Lower lobe of right lung (tissue), 2 donors: ENCODE data around the gene ANKRD11. TPM values are rescaled to one million over a fixed set of nuclear protein-coding genes. Genes with fewer than 3 reads are reported as not detected.

Experiments
- ATAC-seq, 2 donors: fragments of 200-7000 bp; cut with Tn5 transposase; one replicate each; pipeline ENCODE4 v1.9.1; 2020 to 2022; ENCODE audit warnings: mild to moderate bottlenecking in 2 of 2, moderate library complexity in 2 of 2
- DNase-seq: peaks from one replicate; pipeline ENCODE4 v3.0.0-alpha.2; 2020
- H3K27ac ChIP-seq: fragments of 200-600 bp; one replicate; pipeline ENCODE4 v1.8.0; 2022
- H3K27me3 ChIP-seq: fragments of 200-600 bp; one replicate; pipeline ENCODE4 v1.8.0; 2022; ENCODE audit warnings: low read depth
- H3K36me3 ChIP-seq: fragments of 200-600 bp; one replicate; pipeline ENCODE4 v1.8.0; 2022; ENCODE audit warnings: mild to moderate bottlenecking
- H3K4me1 ChIP-seq: fragments of 200-600 bp; one replicate; pipeline ENCODE4 v1.8.0; 2022
- H3K4me3 ChIP-seq: fragments of 200-600 bp; one replicate; pipeline ENCODE4 v1.8.0; 2022; ENCODE audit warnings: mild to moderate bottlenecking
- H3K9me3 ChIP-seq: fragments of 200-600 bp; one replicate; pipeline ENCODE4 v1.8.0; 2022
- intact Hi-C: fragments of 100-400 bp; cut with DNase I; formaldehyde crosslinking; loops from one replicate; pipeline ENCODE4 v1.11.0; 2022
- long read RNA-seq: library from polyadenylated mRNA; unstranded; transcript quantifications from one replicate; pipeline ENCODE4 v2.0.0, GENCODE V29; 2021
- total RNA-seq: library from RNA; stranded (reverse); fragmentation: NEBNext Ultra II Directional; extraction: Animal tissue kit (Norgen Biotek cat#: 25700); gene quantifications from one replicate; pipeline ENCODE4 v1.2.1, GENCODE V29; 2021
- TF ChIP-seq, protein P1 (sequence below): fragments of 200-600 bp; IDR thresholded peaks from one replicate; pipeline ENCODE4 v1.8.0; 2022; ENCODE audit warnings: antibody characterized with exemption, mild to moderate bottlenecking
- donor health status: DM: no; HTN: yes; CAD: no; lungs with severe emphysema.

Gene ANKRD11
- 127 TPM for total RNA-seq
- long read RNA-seq, partial matches to known transcripts: 94 of 231 reads
- long read RNA-seq, other reads (novel, unspliced or antisense): 134 of 231 reads

DNA sequence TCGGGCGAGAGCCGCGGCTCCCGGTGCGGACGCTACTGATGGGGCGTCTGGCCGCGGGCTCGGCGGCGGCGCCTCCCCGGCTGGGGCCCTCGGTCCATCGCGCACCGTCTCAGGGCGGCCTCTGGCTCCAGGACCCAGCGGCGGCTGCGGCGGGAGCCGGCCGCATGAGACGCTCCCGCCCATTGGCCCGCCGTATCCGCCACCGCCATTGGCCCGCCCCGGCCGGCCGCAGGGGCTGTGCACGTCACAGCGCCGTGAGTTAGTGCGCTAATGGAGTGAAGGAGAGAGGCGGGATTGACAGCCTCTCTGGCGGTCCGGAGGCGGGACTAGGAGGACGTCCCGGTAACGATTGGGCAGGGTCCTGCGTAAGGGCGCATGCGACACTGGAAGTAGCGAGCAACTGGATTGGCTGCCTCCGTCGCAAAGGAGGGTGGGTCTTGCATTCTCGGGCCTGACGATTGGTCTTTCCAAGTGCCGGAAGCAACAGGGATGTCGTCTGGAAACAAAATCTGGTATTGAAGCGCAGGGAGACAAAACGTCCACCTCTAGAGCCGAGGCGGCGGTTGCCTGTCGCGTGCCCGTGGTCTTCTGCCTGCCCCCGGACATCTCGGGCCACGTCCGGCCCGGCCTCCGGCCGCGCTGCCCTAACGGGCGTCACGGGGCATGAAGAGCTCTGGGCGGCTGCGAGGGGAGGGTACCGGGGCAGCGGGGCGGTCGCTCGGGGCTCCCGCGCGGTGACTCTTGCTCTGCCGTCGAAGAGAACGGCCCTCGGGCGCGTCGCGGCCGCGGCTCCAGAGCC lies at the start of gene ANKRD11:
Gene ANKRD11 (minus strand): TSS at position 123 of the 799 bp plus-strand sequence. CDS start 173,542 bp downstream, outside the sequence.
- H3K27ac ChIP-seq: peak within 1 kb of the TSS; percentile 97
- DNase-seq (peak; percentile 100), ATAC-seq (peak; percentile 98)
- no peaks in the 10 kb centered on the region for H3K36me3 ChIP-seq
- H3K4me1 ChIP-seq: peaks cover 49% of the 10 kb centered on the region
- no peaks in the 10 kb centered on the region for H3K27me3 ChIP-seq
- peak within 1 kb of the TSS; percentile 79 for H3K4me3 ChIP-seq
- H3K9me3 ChIP-seq: no peaks in the 10 kb centered on the region
- intact Hi-C loops: no loop called here
- TF ChIP-seq, protein P1, sequence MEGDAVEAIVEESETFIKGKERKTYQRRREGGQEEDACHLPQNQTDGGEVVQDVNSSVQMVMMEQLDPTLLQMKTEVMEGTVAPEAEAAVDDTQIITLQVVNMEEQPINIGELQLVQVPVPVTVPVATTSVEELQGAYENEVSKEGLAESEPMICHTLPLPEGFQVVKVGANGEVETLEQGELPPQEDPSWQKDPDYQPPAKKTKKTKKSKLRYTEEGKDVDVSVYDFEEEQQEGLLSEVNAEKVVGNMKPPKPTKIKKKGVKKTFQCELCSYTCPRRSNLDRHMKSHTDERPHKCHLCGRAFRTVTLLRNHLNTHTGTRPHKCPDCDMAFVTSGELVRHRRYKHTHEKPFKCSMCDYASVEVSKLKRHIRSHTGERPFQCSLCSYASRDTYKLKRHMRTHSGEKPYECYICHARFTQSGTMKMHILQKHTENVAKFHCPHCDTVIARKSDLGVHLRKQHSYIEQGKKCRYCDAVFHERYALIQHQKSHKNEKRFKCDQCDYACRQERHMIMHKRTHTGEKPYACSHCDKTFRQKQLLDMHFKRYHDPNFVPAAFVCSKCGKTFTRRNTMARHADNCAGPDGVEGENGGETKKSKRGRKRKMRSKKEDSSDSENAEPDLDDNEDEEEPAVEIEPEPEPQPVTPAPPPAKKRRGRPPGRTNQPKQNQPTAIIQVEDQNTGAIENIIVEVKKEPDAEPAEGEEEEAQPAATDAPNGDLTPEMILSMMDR: no peak

DNA sequence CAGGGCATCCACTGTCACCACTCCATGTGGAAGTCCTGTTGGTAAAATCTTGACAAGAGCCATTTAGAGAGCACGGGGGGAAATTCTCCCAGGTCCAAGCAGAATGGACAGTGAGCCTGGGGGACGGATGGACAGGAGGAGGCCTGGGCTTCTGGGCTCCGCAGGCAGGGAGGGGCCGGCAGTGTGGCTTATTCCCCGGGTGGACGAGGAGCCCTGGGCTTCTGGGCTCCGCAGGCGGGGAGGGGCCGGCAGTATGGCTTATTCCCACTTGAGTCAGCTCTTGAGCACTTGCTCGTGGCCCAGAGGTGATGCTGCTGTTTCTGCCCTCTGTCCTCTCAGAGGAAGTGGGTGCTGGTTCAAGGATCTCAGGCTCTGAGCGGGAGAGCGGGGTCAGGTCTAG lies 47.9 kb upstream of the ANKRD11 start:
- H3K36me3 ChIP-seq: peaks cover 63% of the 10 kb centered on the region
- DNase-seq (no peak), ATAC-seq (no peak)
- no peak overlapping the region for H3K4me3 ChIP-seq
- H3K27me3 ChIP-seq: no peaks in the 10 kb centered on the region
- intact Hi-C loops: no loop called here
- TF ChIP-seq, protein P1: no peak
- H3K9me3 ChIP-seq: no peaks in the 10 kb centered on the region
- no peak overlapping the region for H3K27ac ChIP-seq
- H3K4me1 ChIP-seq: peaks cover 15% of the 10 kb centered on the region

DNA sequence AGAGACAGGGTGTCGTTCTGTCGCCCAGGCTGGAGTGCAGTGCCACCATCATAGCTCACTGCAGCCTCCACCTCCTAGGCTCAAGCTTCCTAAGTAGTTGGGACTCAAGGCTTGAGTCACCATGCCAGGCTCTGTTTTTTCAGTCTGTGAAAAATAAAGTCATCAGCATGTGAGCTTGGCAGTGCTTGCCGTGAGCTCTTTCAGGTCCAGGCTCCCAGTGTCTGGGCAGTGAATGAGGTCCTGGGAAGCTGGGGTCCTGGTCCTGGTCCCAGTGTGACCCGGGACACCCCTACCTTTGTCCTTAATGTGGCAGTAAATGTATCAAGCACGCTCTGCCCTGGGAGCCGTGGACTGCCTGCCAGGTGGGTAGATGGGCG lies 47.2 kb upstream of the ANKRD11 start:
- no peak for ATAC-seq
- H3K9me3 ChIP-seq: no peaks in the 10 kb centered on the region
- no peak overlapping the region for H3K27ac ChIP-seq
- TF ChIP-seq, protein P1: no peak
- no peak overlapping the region for H3K4me3 ChIP-seq
- H3K4me1 ChIP-seq: peaks cover 15% of the 10 kb centered on the region
- intact Hi-C loops: no loop called here
- DNase-seq: no peak
- no peaks in the 10 kb centered on the region for H3K27me3 ChIP-seq
- peaks cover 71% of the 10 kb centered on the region for H3K36me3 ChIP-seq

DNA sequence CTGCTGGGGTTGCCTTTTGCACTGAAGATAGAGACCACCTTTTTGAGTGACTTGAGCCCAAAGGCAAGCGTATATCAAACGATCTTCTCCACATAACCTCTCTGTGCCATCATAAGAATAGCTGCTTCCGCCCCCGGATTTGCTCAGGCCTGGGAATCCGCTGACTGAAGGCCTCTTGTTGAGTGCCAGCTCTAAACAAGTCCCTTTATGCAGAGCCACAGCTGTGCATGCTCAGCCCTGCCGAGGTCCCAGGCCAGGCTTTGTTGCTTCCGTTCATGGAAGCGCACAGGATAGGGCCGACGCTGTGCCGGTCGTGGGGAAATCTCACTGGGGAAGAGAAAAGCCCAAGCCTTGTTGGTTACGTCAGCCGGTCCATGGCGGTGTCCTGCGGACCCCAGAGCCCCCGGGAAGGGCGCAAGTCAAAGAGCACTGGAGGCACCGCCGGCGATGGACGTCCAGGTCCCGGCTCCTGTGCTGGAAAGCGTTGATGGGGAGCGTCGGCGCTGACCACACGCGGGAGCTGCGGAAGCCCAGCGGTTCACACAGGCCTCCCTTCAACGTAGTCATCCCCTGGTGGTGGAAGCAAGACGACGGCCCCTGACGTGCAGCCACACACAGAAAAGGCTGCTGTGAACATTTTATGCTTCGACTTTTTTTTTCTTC lies 46.7 kb upstream of the ANKRD11 start:
- Histone ChIP-seq H3K9me3 (no peaks in the 10 kb centered on the region), H3K27ac (no peak overlapping the region), H3K4me1 (peaks cover 15% of the 10 kb centered on the region), H3K4me3 (no peak overlapping the region), H3K27me3 (no peaks in the 10 kb centered on the region), H3K36me3 (peaks cover 73% of the 10 kb centered on the region)
- DNase-seq: no peak
- TF ChIP-seq, protein P1: no peak
- ATAC-seq: no peak
- intact Hi-C loops: no loop called here

DNA sequence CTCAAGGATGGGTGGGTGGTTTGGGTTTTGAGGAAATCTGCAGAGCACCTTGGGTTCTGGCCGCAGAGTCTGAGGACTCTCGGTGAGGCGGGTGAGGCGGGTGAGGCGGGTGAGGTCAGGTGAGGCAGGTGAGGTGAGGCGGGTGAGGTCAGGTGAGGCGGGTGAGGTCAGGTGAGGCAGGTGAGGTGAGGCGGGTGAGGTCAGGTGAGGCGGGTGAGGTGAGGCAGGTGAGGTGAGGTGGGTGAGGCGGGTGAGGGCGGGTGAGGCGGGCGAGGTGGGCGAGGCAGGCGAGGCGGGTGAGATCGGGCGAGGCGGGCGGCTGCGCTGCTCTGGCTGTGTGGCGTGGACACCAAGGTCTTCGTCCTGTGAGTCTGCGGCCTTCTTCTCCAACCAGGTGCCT lies 46.0 kb upstream of the ANKRD11 start:
- ATAC-seq (no peak), DNase-seq (no peak)
- intact Hi-C loops: no loop called here

More for the DNA sequence above, 46.0 kb upstream of the ANKRD11 start:
- no peak overlapping the region for H3K4me3 ChIP-seq
- TF ChIP-seq, protein P1: no peak
- H3K4me1 ChIP-seq: peaks cover 15% of the 10 kb centered on the region
- H3K9me3 ChIP-seq: no peaks in the 10 kb centered on the region
- H3K27ac ChIP-seq: no peak overlapping the region
- peaks cover 73% of the 10 kb centered on the region for H3K36me3 ChIP-seq
- no peaks in the 10 kb centered on the region for H3K27me3 ChIP-seq
